Upper lobe of right lung (tissue), 1 donor: ENCODE results near the gene RWDD4. TPM values are rescaled to one million over a fixed set of nuclear protein-coding genes. Genes with fewer than 3 reads are reported as not detected.
A peak's percentile ranks its signal among the peaks of the same experiment; 100 is the strongest.
"Not testable (repeated sequence)": the region's sequence is repeated elsewhere in the genome, so short reads cannot be mapped to it uniquely, and the experiment has no call there.

Experiments used
- ATAC-seq: fragments of 200-7000 bp; cut with Tn5 transposase; one replicate; pipeline ENCODE4 v1.9.1; 2020; ENCODE audit warnings: mild to moderate bottlenecking, moderate library complexity
- DNase-seq: peaks from one replicate; pipeline ENCODE4 v3.0.0-alpha.2; 2020
- H3K27ac ChIP-seq: fragments of 200-600 bp; one replicate; pipeline ENCODE4 v1.8.0; 2022
- H3K27me3 ChIP-seq: fragments of 200-600 bp; one replicate; pipeline ENCODE4 v1.8.0; 2022; ENCODE audit warnings: mild to moderate bottlenecking
- H3K36me3 ChIP-seq: fragments of 200-600 bp; one replicate; pipeline ENCODE4 v1.8.0; 2022
- H3K4me1 ChIP-seq: fragments of 200-600 bp; one replicate; pipeline ENCODE4 v1.8.0; 2022
- H3K4me3 ChIP-seq: fragments of 200-600 bp; one replicate; pipeline ENCODE4 v1.8.0; 2022; ENCODE audit warnings: mild to moderate bottlenecking
- H3K9me3 ChIP-seq: fragments of 200-600 bp; one replicate; pipeline ENCODE4 v1.8.0; 2022
- intact Hi-C: fragments of 100-400 bp; cut with DNase I; formaldehyde crosslinking; loops from one replicate; pipeline ENCODE4 v1.11.0; 2022
- total RNA-seq: library from RNA; stranded (reverse); fragmentation: NEBNext Ultra II Directional; extraction: Animal tissue kit (Norgen Biotek cat#: 25700); gene quantifications from one replicate; pipeline ENCODE4 v1.2.1, GENCODE V29; 2021
- TF ChIP-seq, protein P1 (sequence below): fragments of 200-600 bp; IDR thresholded peaks from one replicate; pipeline ENCODE4 v1.8.0; 2022; ENCODE audit warnings: antibody characterized with exemption
- donor health status: DM: no; HTN: yes; CAD: no; lungs with severe emphysema.

RWDD4 gene
- total RNA-seq, 1 donor from 2014 or later, result 15.7 TPM

DNA sequence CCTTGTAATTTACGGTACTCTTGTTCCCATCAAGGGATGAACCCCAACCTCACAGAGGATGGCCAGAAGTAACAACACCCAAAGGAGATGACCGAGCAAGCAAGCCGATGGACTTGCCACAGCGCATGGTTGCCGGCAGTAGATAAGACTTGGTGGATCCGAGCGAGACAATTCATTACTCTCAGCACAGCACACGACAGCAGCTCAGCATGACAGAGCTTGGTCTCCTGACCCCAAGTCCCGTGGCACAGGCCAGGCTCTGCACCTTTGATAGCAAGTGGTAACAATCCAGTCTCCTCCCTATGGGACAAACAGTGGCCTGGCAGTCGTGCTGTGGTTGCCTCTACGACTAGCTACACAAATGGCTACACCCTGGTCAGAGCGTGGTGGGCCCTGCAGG, 26.3 kb downstream of the RWDD4 start:
- H3K9me3 ChIP-seq, result no peaks in the 10 kb centered on the region
- no peak for DNase-seq
- intact Hi-C loops, result no loop called here
- H3K36me3 ChIP-seq, result no peaks in the 10 kb centered on the region
- H3K4me1 ChIP-seq, result no peaks in the 10 kb centered on the region
- no peak overlapping the region for H3K4me3 ChIP-seq
- H3K27me3 ChIP-seq, result no peaks in the 10 kb centered on the region
- no peak overlapping the region for H3K27ac ChIP-seq
- TF ChIP-seq, protein P1, sequence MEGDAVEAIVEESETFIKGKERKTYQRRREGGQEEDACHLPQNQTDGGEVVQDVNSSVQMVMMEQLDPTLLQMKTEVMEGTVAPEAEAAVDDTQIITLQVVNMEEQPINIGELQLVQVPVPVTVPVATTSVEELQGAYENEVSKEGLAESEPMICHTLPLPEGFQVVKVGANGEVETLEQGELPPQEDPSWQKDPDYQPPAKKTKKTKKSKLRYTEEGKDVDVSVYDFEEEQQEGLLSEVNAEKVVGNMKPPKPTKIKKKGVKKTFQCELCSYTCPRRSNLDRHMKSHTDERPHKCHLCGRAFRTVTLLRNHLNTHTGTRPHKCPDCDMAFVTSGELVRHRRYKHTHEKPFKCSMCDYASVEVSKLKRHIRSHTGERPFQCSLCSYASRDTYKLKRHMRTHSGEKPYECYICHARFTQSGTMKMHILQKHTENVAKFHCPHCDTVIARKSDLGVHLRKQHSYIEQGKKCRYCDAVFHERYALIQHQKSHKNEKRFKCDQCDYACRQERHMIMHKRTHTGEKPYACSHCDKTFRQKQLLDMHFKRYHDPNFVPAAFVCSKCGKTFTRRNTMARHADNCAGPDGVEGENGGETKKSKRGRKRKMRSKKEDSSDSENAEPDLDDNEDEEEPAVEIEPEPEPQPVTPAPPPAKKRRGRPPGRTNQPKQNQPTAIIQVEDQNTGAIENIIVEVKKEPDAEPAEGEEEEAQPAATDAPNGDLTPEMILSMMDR, result no peak
- no peak for ATAC-seq

DNA sequence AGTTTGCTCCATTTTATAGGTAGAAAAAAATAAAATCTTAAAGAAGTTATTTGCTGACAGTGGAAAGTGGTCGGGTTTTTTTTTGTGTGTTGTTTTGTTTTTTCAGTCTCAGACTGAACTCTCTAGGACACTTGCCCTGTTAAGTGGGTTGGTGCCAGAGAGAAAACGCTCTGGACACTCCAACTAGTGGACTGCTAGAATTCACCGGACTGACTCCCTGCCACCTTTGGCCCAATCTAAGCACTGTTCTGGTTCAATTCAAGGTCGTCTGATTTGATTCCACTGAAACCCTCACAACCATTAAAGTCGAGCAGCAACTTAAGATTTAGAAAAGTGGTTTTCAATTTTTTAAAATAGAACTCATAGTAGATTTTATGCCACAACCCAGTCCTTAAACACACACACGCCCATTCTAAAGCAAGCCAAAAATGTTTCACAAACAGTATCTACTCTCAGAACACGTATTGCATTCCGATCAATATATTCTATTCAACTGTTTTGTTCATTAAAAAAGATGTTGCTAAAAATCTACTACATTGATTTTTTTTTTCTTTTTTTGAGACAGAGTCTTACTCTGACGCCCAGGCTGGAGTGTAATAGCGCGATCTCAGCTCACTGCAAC, 27.3 kb downstream of the RWDD4 start:
- H3K9me3 ChIP-seq, result no peaks in the 10 kb centered on the region
- DNase-seq (no peak), ATAC-seq (no peak)
- no peaks in the 10 kb centered on the region for H3K27me3 ChIP-seq
- TF ChIP-seq, protein P1, result no peak
- H3K4me3 ChIP-seq, result no peak overlapping the region
- H3K27ac ChIP-seq, result no peak overlapping the region
- intact Hi-C loops, result no loop called here
- H3K36me3 ChIP-seq, result no peaks in the 10 kb centered on the region
- H3K4me1 ChIP-seq, result no peaks in the 10 kb centered on the region

DNA sequence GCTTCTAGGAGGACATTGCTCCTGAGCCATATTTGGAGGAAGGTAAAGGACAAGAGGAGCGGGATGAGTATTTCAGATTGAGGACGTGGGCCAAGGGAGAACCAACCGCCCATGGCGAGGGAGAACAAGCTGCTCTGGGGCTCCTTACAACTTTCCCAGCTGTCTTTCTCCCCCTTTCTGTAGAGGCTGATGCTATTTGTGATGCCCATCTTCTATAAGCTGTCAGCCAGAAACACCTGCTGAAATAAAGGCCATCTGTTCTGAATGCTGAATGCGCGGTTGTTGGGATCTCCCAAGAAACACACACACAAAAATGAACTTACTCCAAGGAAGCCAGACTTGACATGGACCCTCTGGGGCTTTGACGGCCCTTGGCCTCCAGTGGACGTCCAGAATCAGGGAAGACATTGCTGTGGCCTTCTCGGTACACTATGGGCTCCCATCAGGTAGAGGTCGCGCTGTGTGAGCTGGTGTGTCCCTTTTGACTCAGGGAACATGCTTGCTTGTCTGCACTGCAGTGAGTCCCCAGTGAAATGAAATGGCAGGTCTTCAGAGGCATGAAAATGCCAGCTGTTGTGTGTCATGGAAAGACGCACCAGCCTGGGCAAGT, 30.9 kb downstream of the RWDD4 start:
- H3K9me3 ChIP-seq, result no peaks in the 10 kb centered on the region
- DNase-seq, result no peak
- H3K27ac ChIP-seq, result no peak overlapping the region
- H3K36me3 ChIP-seq, result no peaks in the 10 kb centered on the region
- H3K27me3 ChIP-seq, result no peaks in the 10 kb centered on the region
- no peak overlapping the region for H3K4me3 ChIP-seq
- intact Hi-C loops, result no loop called here
- TF ChIP-seq, protein P1, result no peak
- ATAC-seq, result no peak
- H3K4me1 ChIP-seq, result no peaks in the 10 kb centered on the region

DNA sequence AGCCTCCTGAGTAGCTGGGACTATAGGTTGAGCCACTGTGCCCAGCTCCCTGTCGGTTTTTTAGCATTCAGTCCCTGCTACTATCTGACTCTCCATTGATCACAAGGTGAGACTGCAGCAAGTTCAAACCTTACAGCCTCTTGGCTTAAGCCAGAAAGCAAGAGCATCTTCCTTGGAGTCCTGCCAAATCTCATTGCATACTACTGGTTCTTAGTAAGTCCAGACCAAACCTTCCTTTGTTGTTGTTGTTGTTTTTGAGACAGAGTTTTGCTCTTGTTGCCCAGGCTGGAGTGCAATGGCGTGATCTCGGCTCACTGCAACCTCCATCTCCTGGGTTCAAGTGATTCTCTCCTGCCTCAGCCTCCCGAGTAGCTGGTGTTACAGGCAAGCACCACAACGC, 31.7 kb downstream of the RWDD4 start:
- ATAC-seq, H3K27ac ChIP-seq, H3K27me3 ChIP-seq, H3K4me1 ChIP-seq, intact Hi-C loops, H3K36me3 ChIP-seq, H3K9me3 ChIP-seq, H3K4me3 ChIP-seq, DNase-seq: not testable (repeated sequence)

DNA sequence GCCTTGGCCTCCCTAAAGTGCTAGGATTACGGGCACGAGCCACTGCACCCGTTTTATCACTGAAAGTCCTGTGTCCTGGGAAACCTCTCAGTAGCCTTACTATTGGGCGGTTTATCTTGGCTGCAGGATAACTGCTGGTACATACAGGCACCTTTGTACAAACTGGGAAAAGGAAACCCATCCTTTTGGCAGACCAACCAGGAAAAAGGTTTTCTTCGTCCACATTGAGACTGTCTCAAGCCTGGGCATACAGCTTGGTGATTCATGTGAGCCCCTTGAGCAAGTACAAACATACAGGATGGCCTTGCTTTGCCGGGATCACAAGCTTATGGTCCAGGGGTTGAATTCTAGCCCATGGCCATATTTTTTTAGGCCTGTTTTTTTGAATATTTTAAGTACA, 32.8 kb downstream of the RWDD4 start:
- intact Hi-C loops, result no loop called here
- H3K27ac ChIP-seq, result no peak overlapping the region
- ATAC-seq, result no peak

DNA sequence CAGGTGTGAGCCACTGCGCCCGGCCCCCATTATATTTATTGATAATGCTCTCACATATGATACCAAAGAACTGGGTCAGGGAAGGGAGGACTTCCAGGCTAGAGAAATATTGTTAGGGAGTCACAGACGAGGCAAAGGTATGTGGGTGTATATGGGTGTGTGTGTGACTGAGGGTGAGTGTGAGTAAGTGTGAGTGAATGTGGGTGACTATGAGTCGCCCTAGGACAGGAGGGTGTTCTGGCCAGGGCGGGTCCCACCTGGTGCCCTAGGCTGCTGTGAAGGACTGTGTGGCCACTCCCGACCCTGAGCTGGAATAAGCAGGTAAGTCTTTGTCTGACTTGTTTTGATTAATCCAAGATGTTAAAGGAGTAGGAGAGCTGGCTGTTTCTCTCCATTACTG, 34.4 kb downstream of the RWDD4 start:
- intact Hi-C loops, result no loop called here
- Histone ChIP-seq H3K9me3 (no peaks in the 10 kb centered on the region), H3K36me3 (no peaks in the 10 kb centered on the region), H3K27me3 (no peaks in the 10 kb centered on the region), H3K27ac (no peak overlapping the region), H3K4me3 (no peak overlapping the region), H3K4me1 (peaks cover 4% of the 10 kb centered on the region)
- no peak for DNase-seq
- peak; percentile 23 for ATAC-seq
- TF ChIP-seq, protein P1, result no peak

More for the DNA sequence above, 32.8 kb downstream of the RWDD4 start:
- peaks cover 4% of the 10 kb centered on the region for H3K4me1 ChIP-seq
- no peaks in the 10 kb centered on the region for H3K36me3 ChIP-seq
- H3K4me3 ChIP-seq, result no peak overlapping the region
- no peaks in the 10 kb centered on the region for H3K9me3 ChIP-seq
- no peaks in the 10 kb centered on the region for H3K27me3 ChIP-seq
- TF ChIP-seq, protein P1, result no peak
- no peak for DNase-seq
